HepG2 (cell line): Measurements from ENCODE around the gene LATS2. TPM values are rescaled to one million over a fixed set of nuclear protein-coding genes. Genes with fewer than 3 reads are reported as not detected.
A peak's percentile ranks its signal among the peaks of the same experiment; 100 is the strongest.

Source experiments
- AHDC1 ChIP-seq: sonication (generic); formaldehyde crosslinking; IDR thresholded peaks from 2 replicates; pipeline ENCODE4 v1.5.1; 2020; ENCODE audit warnings: mild to moderate bottlenecking, missing genetic modification reagents, borderline replicate concordance
- CTCF ChIP-seq: sonication (generic); formaldehyde crosslinking; IDR thresholded peaks from 2 replicates; pipeline ENCODE4 v1.5.0; 2020; ENCODE audit warnings: mild to moderate bottlenecking, missing genetic modification reagents, moderate library complexity
- HNF1A ChIP-seq, 2 experiments: sonication (generic) in 1 of 2; formaldehyde crosslinking in 1 of 2; IDR thresholded peaks; 2 replicates each; pipeline versions ENCODE4 v1.4.0 to v1.6.1; 2016 to 2020; ENCODE audit warnings: borderline replicate concordance in 1 of 2, low read depth in 1 of 2, mild to moderate bottlenecking in 1 of 2, missing genetic modification reagents in 1 of 2
- HNRNPH1 ChIP-seq: fragments of 200-400 bp; formaldehyde crosslinking; optimal IDR thresholded peaks from 2 replicates; pipeline ENCODE3; 2017; ENCODE audit warnings: mild to moderate bottlenecking, low read depth, low read length
- MAFG ChIP-seq: sonication (generic); formaldehyde crosslinking; IDR thresholded peaks from 2 replicates; pipeline ENCODE4 v1.5.1; 2020; ENCODE audit warnings: mild to moderate bottlenecking, missing genetic modification reagents
- MTERF4 ChIP-seq: sonication (generic); formaldehyde crosslinking; IDR thresholded peaks from 2 replicates; pipeline ENCODE4 v1.8.0; 2023; ENCODE audit warnings: mild to moderate bottlenecking, missing genetic modification reagents
- NFE2L2 ChIP-seq: fragments of 150-350 bp; IDR thresholded peaks from 2 replicates; pipeline ENCODE4 v1.6.1; 2014; ENCODE audit warnings: low read length
- RARG ChIP-seq: sonication (generic); formaldehyde crosslinking; IDR thresholded peaks from 2 replicates; pipeline ENCODE4 v1.4.0; 2020; ENCODE audit warnings: low read depth, mild to moderate bottlenecking, missing genetic modification reagents
- SALL1 ChIP-seq: sonication (generic); formaldehyde crosslinking; IDR thresholded peaks from 2 replicates; pipeline ENCODE4 v1.8.0; 2022; ENCODE audit warnings: mild to moderate bottlenecking, missing genetic modification reagents
- SMAD9 ChIP-seq: sonication (generic); formaldehyde crosslinking; IDR thresholded peaks from 2 replicates; pipeline ENCODE4 v1.5.1; 2020; ENCODE audit warnings: mild to moderate bottlenecking, missing genetic modification reagents
- SRSF1 ChIP-seq: fragments of 200-400 bp; formaldehyde crosslinking; optimal IDR thresholded peaks from 2 replicates; pipeline ENCODE3; 2017; ENCODE audit warnings: mild to moderate bottlenecking, low read depth, low read length, moderate library complexity
- SYNCRIP ChIP-seq: fragments of 200-400 bp; formaldehyde crosslinking; IDR thresholded peaks from 2 replicates; pipeline ENCODE4 v1.6.1; 2018; ENCODE audit warnings: mild to moderate bottlenecking, low read depth, low read length; ENCODE audit not compliant: insufficient read depth
- TRIM22 ChIP-seq: fragments of 450-650 bp; IDR thresholded peaks from 2 replicates; pipeline ENCODE4 v1.6.1; 2017
- ZFP36L2 ChIP-seq: sonication (generic); formaldehyde crosslinking; IDR thresholded peaks from 2 replicates; pipeline ENCODE4 v1.4.0; 2020; ENCODE audit warnings: missing genetic modification reagents
- ZNF564 ChIP-seq: sonication (generic); formaldehyde crosslinking; IDR thresholded peaks from 2 replicates; pipeline ENCODE4 v1.8.1; 2023; ENCODE audit warnings: mild to moderate bottlenecking, missing genetic modification reagents
- ZNF749 ChIP-seq: sonication (generic); formaldehyde crosslinking; IDR thresholded peaks from 2 replicates; pipeline ENCODE4 v1.8.0; 2022; ENCODE audit warnings: mild to moderate bottlenecking, missing genetic modification reagents, moderate library complexity, borderline replicate concordance
- polyA plus RNA-seq, 8 experiments: library from polyadenylated mRNA; depleted of rRNA in 3 of 8; stranded (reverse) in 7 of 8; unstranded in 1 of 8; fragments of >200 nt; fragmentation: Illumina TruSeq in 4 of 8; extraction: Trizol in 4 of 8; gene quantifications; 2 replicates each; pipeline versions ENCODE4 v1.2.1 to v1.2.3, GENCODE V29; 2011 to 2016; ENCODE audit warnings: low read depth in 4 of 8, missing spikeins in 1 of 8, mixed read lengths in 1 of 8; ENCODE audit not compliant: insufficient read depth in 1 of 8
- total RNA-seq, 5 experiments: library from RNA; depleted of rRNA; stranded (reverse); fragments of >200 nt; fragmentation: Illumina TruSeq; extraction: Trizol; gene quantifications; 2 replicates each; pipeline ENCODE4 v1.2.3, GENCODE V29; 2016; ENCODE audit warnings: low read depth in 1 of 5

Gene LATS2
- total and polyA plus RNA-seq, 2 of the 13 experiments (the other 11 are each of a cell fraction or from before 2014, with no cell fraction given), result 7.3 to 8.5 TPM

GRCh38 chr13:20938302-20938701 lies 123.1 kb downstream of the LATS2 start (continued):
- TF ChIP-seq HNF1A (IDR thresholded peaks at IDR 0.05; ENCODE audit: low read depth), result no peak
- TF ChIP-seq HNF1A (CRISPR knock-in tag; IDR thresholded peaks at IDR 0.05; ENCODE audit: borderline replicate concordance), result no peak
- no peak for TF ChIP-seq RARG (CRISPR knock-in tag)
- TF ChIP-seq MTERF4 (CRISPR knock-in tag), result no peak
- TF ChIP-seq SALL1, result peak; percentile 29; the same call in 1 of the 2 replicates
- no peak for TF ChIP-seq HNRNPH1
- TF ChIP-seq SMAD9, result no peak
- no peak for TF ChIP-seq ZFP36L2 (CRISPR knock-in tag)
- TF ChIP-seq TRIM22, result no peak
- TF ChIP-seq NFE2L2, result no peak
- no peak for TF ChIP-seq MAFG (CRISPR knock-in tag)
- no peak for TF ChIP-seq ZNF564 (CRISPR knock-in tag)
- TF ChIP-seq SRSF1, result no peak
- TF ChIP-seq SYNCRIP, result no peak
- TF ChIP-seq ZNF749 (CRISPR knock-in tag), result no peak
- no peak for TF ChIP-seq AHDC1
- peak; percentile 63 for TF ChIP-seq CTCF (CRISPR knock-in tag)
